ENCODE results near the gene BIN2. TPM values are rescaled to one million over a fixed set of nuclear protein-coding genes. Genes with fewer than 3 reads are reported as not detected.

Gene BIN2
- total RNA-seq, 4 donors from 2014 or later: 1.7 to 8.3 (median 2.9) TPM

DNA sequence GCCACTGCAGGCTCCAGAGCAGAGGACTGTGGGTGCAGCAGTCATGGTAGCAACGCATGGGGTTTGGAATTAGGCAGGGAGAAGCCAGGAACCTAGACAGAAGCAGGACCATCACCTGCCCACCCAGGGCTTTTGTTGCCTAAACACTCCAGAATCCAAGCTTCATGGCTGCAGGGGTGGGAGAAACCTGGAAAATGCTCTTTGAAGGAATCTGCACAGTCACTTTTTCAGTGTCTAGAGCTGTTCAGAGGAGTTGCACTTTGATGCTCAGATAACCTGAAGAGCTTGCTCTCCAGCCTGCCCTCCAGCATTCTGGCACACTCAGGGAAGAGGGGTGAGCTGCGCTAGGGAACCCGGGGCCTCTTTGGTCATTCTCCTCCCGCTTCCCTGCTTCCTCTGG is 24.1 kb upstream of the BIN2 start:
- no peak for TF ChIP-seq POLR2AphosphoS5 (IDR thresholded peaks at IDR 0.05)
- TF ChIP-seq EP300 (IDR thresholded peaks at IDR 0.05): no peak
- no peak for TF ChIP-seq POLR2A (IDR thresholded peaks at IDR 0.05; ENCODE audit: low read depth)
- TF ChIP-seq, protein P1, sequence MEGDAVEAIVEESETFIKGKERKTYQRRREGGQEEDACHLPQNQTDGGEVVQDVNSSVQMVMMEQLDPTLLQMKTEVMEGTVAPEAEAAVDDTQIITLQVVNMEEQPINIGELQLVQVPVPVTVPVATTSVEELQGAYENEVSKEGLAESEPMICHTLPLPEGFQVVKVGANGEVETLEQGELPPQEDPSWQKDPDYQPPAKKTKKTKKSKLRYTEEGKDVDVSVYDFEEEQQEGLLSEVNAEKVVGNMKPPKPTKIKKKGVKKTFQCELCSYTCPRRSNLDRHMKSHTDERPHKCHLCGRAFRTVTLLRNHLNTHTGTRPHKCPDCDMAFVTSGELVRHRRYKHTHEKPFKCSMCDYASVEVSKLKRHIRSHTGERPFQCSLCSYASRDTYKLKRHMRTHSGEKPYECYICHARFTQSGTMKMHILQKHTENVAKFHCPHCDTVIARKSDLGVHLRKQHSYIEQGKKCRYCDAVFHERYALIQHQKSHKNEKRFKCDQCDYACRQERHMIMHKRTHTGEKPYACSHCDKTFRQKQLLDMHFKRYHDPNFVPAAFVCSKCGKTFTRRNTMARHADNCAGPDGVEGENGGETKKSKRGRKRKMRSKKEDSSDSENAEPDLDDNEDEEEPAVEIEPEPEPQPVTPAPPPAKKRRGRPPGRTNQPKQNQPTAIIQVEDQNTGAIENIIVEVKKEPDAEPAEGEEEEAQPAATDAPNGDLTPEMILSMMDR (IDR thresholded peaks at IDR 0.05): no peak
- Histone ChIP-seq H3K9me3 (no peaks in the 10 kb centered on the region), H3K4me3 (no peak overlapping the region), H3K27me3 (no peaks in the 10 kb centered on the region), H3K4me1 (no peaks in the 10 kb centered on the region), H3K27ac (replicated peaks in 1 of 4) (no peak overlapping the region), H3K36me3 (no peaks in the 10 kb centered on the region)
- WGBS: 95% methylated on average over 4 of the region's 4 CpGs
- DNase-seq (ENCODE audit: extremely low spot score): no peak
- intact Hi-C loops (cut with DNase I): no loop called here

- H3K4me3 ChIP-seq: no peak within 1 kb of the TSS
- H3K36me3 ChIP-seq: no peaks in the 10 kb centered on the region
- peaks cover 0 to under 1% (median 0%) of the 10 kb centered on the region in 4 donors for H3K4me1 ChIP-seq
- no peak within 1 kb of the TSS for H3K27ac ChIP-seq (replicated peaks in 1 of 4)
- TF ChIP-seq POLR2AphosphoS5 (IDR thresholded peaks at IDR 0.05) (no peak), EP300 (IDR thresholded peaks at IDR 0.05) (no peak)
- TF ChIP-seq, protein P1 (IDR thresholded peaks at IDR 0.05): no peak
- 75% methylated on average over 3 of the region's 3 CpGs for WGBS
- no peaks in the 10 kb centered on the region for H3K27me3 ChIP-seq
- no peaks in the 10 kb centered on the region for H3K9me3 ChIP-seq
- DNase-seq (ENCODE audit: extremely low spot score): no peak
- intact Hi-C loops (cut with DNase I): no loop called here
These were observed 22.6 kb upstream of the BIN2 start, which contains the start of gene CELA1 for GRCh38 chr12:51346581-51346980. Gene CELA1 (minus strand): TSS chr12:51346679. CDS start chr12:51346638, 41 bp downstream.

GRCh38 chr12:51345681-51346080 is 21.7 kb upstream of the BIN2 start:
- intact Hi-C loops (cut with DNase I): no loop called here
- WGBS: 66% methylated on average over 7 of the region's 7 CpGs
- H3K9me3 ChIP-seq: no peaks in the 10 kb centered on the region
- peaks cover 5 to 8% (median 7%) of the 10 kb centered on the region in 4 donors for H3K4me1 ChIP-seq
- H3K27ac ChIP-seq (replicated peaks in 1 of 4): no peak overlapping the region
- no peak overlapping the region for H3K4me3 ChIP-seq
- H3K36me3 ChIP-seq: no peaks in the 10 kb centered on the region
- DNase-seq (ENCODE audit: extremely low spot score): no peak
- no peaks in the 10 kb centered on the region for H3K27me3 ChIP-seq
- TF ChIP-seq, protein P1 (IDR thresholded peaks at IDR 0.05): no peak

- intact Hi-C loops (cut with DNase I): loop anchor here (5.0 kb wide), 1 partner anchor 76 kb away; no protein-coding TSS in a partner anchor
- no peak overlapping the region for H3K4me3 ChIP-seq
These were observed 19.2 kb upstream of the BIN2 start for GRCh38 chr12:51343201-51343600.

DNA sequence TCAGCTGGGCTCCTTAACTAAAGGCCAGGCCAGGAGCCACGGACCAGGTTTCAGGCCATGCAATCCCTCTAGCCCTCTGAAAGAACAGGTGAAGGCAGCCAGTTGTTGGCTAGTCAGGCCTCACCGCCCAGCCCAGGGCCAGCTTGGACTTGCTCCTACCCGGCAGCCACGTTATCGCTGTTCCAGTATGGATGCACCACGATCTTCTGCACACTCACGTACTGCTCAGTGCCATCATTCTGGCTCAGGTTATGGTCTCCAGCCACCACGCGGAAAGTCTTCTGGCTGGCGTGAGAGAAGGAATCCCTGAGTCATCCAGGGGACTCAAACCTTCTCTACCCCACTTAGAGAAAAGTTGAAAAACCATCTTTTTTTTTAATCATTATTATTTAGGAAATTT is 18.4 kb upstream of the BIN2 start:
- Histone ChIP-seq H3K4me1 (peaks cover 5 to 8% (median 7%) of the 10 kb centered on the region in 4 donors), H3K27me3 (no peaks in the 10 kb centered on the region), H3K9me3 (no peaks in the 10 kb centered on the region), H3K36me3 (no peaks in the 10 kb centered on the region), H3K27ac (replicated peaks in 1 of 4) (no peak overlapping the region), H3K4me3 (no peak overlapping the region)
- 88% methylated on average over 10 of the region's 10 CpGs for WGBS
- intact Hi-C loops (cut with DNase I): loop anchor here (5.0 kb wide), 1 partner anchor 75 kb away; no protein-coding TSS in a partner anchor
- DNase-seq (ENCODE audit: extremely low spot score): no peak
- TF ChIP-seq POLR2A (IDR thresholded peaks at IDR 0.05; ENCODE audit: low read depth): no peak
- no peak for TF ChIP-seq EP300 (IDR thresholded peaks at IDR 0.05)
- TF ChIP-seq POLR2AphosphoS5 (IDR thresholded peaks at IDR 0.05): no peak
- TF ChIP-seq, protein P1 (IDR thresholded peaks at IDR 0.05): no peak

More at GRCh38 chr12:51343201-51343600, 19.2 kb upstream of the BIN2 start:
- Histone ChIP-seq H3K9me3 (no peaks in the 10 kb centered on the region), H3K27ac (replicated peaks in 1 of 4) (no peak overlapping the region), H3K4me1 (peaks cover 5 to 8% (median 7%) of the 10 kb centered on the region in 4 donors), H3K27me3 (no peaks in the 10 kb centered on the region), H3K36me3 (no peaks in the 10 kb centered on the region)
- no peak for TF ChIP-seq EP300 (IDR thresholded peaks at IDR 0.05)
- 98% methylated on average over 2 of the region's 2 CpGs for WGBS
- DNase-seq (ENCODE audit: extremely low spot score): no peak
